Lung (tissue), 12 donors: Measurements from ENCODE around the gene SLC12A1. TPM values are rescaled to one million over a fixed set of nuclear protein-coding genes. Genes with fewer than 3 reads are reported as not detected.

Experiments
- ATAC-seq: fragments of 200-7000 bp; cut with Tn5 transposase; one replicate; pipeline ENCODE4 v1.9.1; 2020; ENCODE audit warnings: moderate number of reproducible peaks; ENCODE audit not compliant: insufficient read depth, low FRiP score
- DNase-seq, 3 donors: peaks; one replicate each; pipeline ENCODE4 v3.0.0-alpha.2; 2013 to 2017
- H3K27ac ChIP-seq, 2 donors: one replicate each; pipeline ENCODE4 v1.5.1; 2013; ENCODE audit warnings: mild to moderate bottlenecking in 2 of 2, moderate library complexity in 2 of 2, control low read depth in 1 of 2, inconsistent platforms in 1 of 2, low read depth in 1 of 2, low read length in 1 of 2
- H3K27me3 ChIP-seq, 3 donors: one replicate each; pipeline ENCODE4 v1.5.1; 2013; ENCODE audit warnings: low read length in 2 of 3; ENCODE audit not compliant: control insufficient read depth in 3 of 3, insufficient read depth in 3 of 3
- H3K36me3 ChIP-seq, 4 donors: one replicate each; pipeline ENCODE4 v1.5.1; 2013; ENCODE audit warnings: low read length in 4 of 4, mild to moderate bottlenecking in 1 of 4, moderate library complexity in 1 of 4; ENCODE audit not compliant: control insufficient read depth in 4 of 4, insufficient read depth in 4 of 4
- H3K4me1 ChIP-seq, 5 donors: one replicate each; pipeline ENCODE4 v1.5.1; 2013; ENCODE audit warnings: low read length in 5 of 5, mild to moderate bottlenecking in 2 of 5, moderate library complexity in 1 of 5; ENCODE audit not compliant: control insufficient read depth in 5 of 5, insufficient read depth in 5 of 5
- H3K4me3 ChIP-seq: one replicate; pipeline ENCODE4 v1.5.1; 2013; ENCODE audit warnings: mild to moderate bottlenecking, control low read depth, moderate library complexity
- H3K9ac ChIP-seq, 2 donors: one replicate each; pipeline ENCODE4 v1.5.1; 2013; ENCODE audit warnings: low read length in 2 of 2, control low read depth in 1 of 2; ENCODE audit not compliant: insufficient read depth in 1 of 2
- H3K9me3 ChIP-seq, 4 donors: one replicate each; pipeline ENCODE4 v1.5.1; 2013; ENCODE audit warnings: low read length in 3 of 4, mild to moderate bottlenecking in 1 of 4, moderate library complexity in 1 of 4; ENCODE audit not compliant: control insufficient read depth in 4 of 4, insufficient read depth in 3 of 4
- CTCF ChIP-seq: IDR thresholded peaks from 2 replicates; pipeline ENCODE4 v1.5.1; 2012; ENCODE audit warnings: mild to moderate bottlenecking; ENCODE audit errors: control extremely low read depth, extremely low read depth
- WGBS, 2 donors: extraction: QIAGEN DNeasy Blood & Tissue Kit; methylation state at CpG; one replicate each; pipeline ENCODE4 v1.1.7; 2013; 5-methylcytosine and 5-hydroxymethylcytosine counted together
- polyA plus RNA-seq, 2 donors: library from polyadenylated mRNA; stranded (reverse); fragments of 200-250 nt; gene quantifications; one replicate each; pipeline ENCODE4 v1.2.1, GENCODE V29; 2013
- total RNA-seq, 2 donors: library from RNA; depleted of rRNA in 1 of 2; stranded (reverse); fragments of >200 nt in 1 of 2; gene quantifications; one replicate each; pipeline ENCODE4 v1.2.1, GENCODE V29; 2014 to 2021
- donor health status: control.
- donor health status: control.
- donor health status: Bipolar disorder and iron deficiency.
- donor health status: healthy.
- donor health status: DM: yes; HTN: yes; CAD: no.

SLC12A1 gene
- total and polyA plus RNA-seq, 4 donors, result 0.03 TPM; not detected in 3

- ATAC-seq (no peak), DNase-seq (no peak)
- TF ChIP-seq CTCF, result no peak
- no peaks in the 10 kb centered on the region for H3K36me3 ChIP-seq
- H3K4me3 ChIP-seq, result no peak overlapping the region
- H3K27ac ChIP-seq, result no peak overlapping the region
- no peak overlapping the region for H3K9ac ChIP-seq
- no peaks in the 10 kb centered on the region for H3K27me3 ChIP-seq
- WGBS, 2 donors, result 67 to 72% methylated on average over 2 of the region's 2 CpGs
- no peaks in the 10 kb centered on the region for H3K9me3 ChIP-seq
- H3K4me1 ChIP-seq, result no peaks in the 10 kb centered on the region
Measured at GRCh38 chr15:48304398-48304797, 98.3 kb downstream of the SLC12A1 start.

DNA sequence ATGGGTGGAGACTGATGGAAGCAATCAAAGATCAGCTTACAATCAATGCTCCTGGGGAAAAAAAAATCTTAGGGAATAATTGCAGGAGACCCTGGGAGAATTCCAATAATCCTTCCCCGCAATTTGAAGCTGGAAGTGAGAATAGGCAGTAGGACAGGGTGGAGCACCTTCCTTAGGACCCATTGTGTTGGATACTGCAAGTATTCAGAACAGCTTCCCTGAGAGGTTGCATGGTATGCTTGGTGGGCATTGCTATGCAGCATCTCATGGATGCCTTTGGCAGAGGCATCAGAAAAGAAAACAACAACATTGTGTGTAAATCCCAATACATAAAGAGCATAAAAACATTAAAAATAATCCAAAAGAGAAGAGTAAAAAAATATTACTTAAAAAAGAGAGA is 100.5 kb downstream of the SLC12A1 start:
- no peak overlapping the region for H3K27ac ChIP-seq
- DNase-seq (no peak), ATAC-seq (no peak)
- no peaks in the 10 kb centered on the region for H3K36me3 ChIP-seq
- no peaks in the 10 kb centered on the region for H3K4me1 ChIP-seq
- H3K9me3 ChIP-seq, result no peaks in the 10 kb centered on the region
- H3K4me3 ChIP-seq, result no peak overlapping the region
- H3K27me3 ChIP-seq, result no peaks in the 10 kb centered on the region
- 83 to 94% methylated on average over 1 of the region's 1 CpG for WGBS, 2 donors
- TF ChIP-seq CTCF, result no peak
- H3K9ac ChIP-seq, result no peak overlapping the region

- Histone ChIP-seq H3K4me1 (no peaks in the 10 kb centered on the region), H3K4me3 (no peak overlapping the region), H3K9me3 (no peaks in the 10 kb centered on the region), H3K27me3 (no peaks in the 10 kb centered on the region), H3K9ac (no peak overlapping the region), H3K36me3 (no peaks in the 10 kb centered on the region), H3K27ac (no peak overlapping the region)
- DNase-seq, result no peak
- TF ChIP-seq CTCF, result no peak
- WGBS, 2 donors, result 91 to 93% methylated on average over 8 of the region's 8 CpGs
- no peak for ATAC-seq
Measured at GRCh38 chr15:48307586-48307985, 101.5 kb downstream of the SLC12A1 start.

GRCh38 chr15:48309740-48310139 is 103.6 kb downstream of the SLC12A1 start:
- no peak for ATAC-seq
- 71 to 80% methylated on average over 2 of the region's 2 CpGs for WGBS, 2 donors
- TF ChIP-seq CTCF, result no peak

More at GRCh38 chr15:48309740-48310139, 103.6 kb downstream of the SLC12A1 start:
- Histone ChIP-seq H3K36me3 (no peaks in the 10 kb centered on the region), H3K27ac (no peak overlapping the region), H3K4me1 (no peaks in the 10 kb centered on the region), H3K9ac (no peak overlapping the region), H3K4me3 (no peak overlapping the region), H3K9me3 (no peaks in the 10 kb centered on the region), H3K27me3 (no peaks in the 10 kb centered on the region)
- no peak for DNase-seq
